ENCODE data around the gene SCAF1. TPM values are rescaled to one million over a fixed set of nuclear protein-coding genes. Genes with fewer than 3 reads are reported as not detected.

SCAF1 gene, protein sequence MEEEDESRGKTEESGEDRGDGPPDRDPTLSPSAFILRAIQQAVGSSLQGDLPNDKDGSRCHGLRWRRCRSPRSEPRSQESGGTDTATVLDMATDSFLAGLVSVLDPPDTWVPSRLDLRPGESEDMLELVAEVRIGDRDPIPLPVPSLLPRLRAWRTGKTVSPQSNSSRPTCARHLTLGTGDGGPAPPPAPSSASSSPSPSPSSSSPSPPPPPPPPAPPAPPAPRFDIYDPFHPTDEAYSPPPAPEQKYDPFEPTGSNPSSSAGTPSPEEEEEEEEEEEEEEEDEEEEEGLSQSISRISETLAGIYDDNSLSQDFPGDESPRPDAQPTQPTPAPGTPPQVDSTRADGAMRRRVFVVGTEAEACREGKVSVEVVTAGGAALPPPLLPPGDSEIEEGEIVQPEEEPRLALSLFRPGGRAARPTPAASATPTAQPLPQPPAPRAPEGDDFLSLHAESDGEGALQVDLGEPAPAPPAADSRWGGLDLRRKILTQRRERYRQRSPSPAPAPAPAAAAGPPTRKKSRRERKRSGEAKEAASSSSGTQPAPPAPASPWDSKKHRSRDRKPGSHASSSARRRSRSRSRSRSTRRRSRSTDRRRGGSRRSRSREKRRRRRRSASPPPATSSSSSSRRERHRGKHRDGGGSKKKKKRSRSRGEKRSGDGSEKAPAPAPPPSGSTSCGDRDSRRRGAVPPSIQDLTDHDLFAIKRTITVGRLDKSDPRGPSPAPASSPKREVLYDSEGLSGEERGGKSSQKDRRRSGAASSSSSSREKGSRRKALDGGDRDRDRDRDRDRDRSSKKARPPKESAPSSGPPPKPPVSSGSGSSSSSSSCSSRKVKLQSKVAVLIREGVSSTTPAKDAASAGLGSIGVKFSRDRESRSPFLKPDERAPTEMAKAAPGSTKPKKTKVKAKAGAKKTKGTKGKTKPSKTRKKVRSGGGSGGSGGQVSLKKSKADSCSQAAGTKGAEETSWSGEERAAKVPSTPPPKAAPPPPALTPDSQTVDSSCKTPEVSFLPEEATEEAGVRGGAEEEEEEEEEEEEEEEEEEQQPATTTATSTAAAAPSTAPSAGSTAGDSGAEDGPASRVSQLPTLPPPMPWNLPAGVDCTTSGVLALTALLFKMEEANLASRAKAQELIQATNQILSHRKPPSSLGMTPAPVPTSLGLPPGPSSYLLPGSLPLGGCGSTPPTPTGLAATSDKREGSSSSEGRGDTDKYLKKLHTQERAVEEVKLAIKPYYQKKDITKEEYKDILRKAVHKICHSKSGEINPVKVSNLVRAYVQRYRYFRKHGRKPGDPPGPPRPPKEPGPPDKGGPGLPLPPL
- 17.2 and 18.6 TPM in 2 replicates for total RNA-seq (2013; cell fraction: nucleolus; rRNA removed)
- total RNA-seq (2014; rRNA removed) = 5.7 and 6.4 TPM in 2 replicates
- total RNA-seq (2014; rRNA removed; fragmentation: Illumina TruSeq; extraction: Trizol) = 2.5 and 3.5 TPM in 2 replicates
- 66.9 and 77.0 TPM in 2 replicates for total RNA-seq (2021)
- polyA plus RNA-seq (2011; ENCODE audit: low read depth) = 8.9 TPM
- 1.3 and 2.1 TPM in 2 replicates for polyA plus RNA-seq (2011; rRNA removed)
- polyA plus RNA-seq (2011; cell fraction: cytosol; rRNA removed) = 5.1 and 5.9 TPM in 2 replicates
- polyA plus RNA-seq (2011; cell fraction: nucleus; rRNA removed) = 21.9 and 33.3 TPM in 2 replicates
- polyA plus RNA-seq (2012) = 24.6 and 26.6 TPM in 2 replicates
- 0.40 and 4.2 TPM in 2 replicates for polyA plus RNA-seq (2014; fragmentation: Illumina TruSeq; extraction: Trizol)
- under 1 TPM; 0.18 to 0.24 TPM for polyA plus RNA-seq (2014; fragmentation: Nextera tagmentation; extraction: Ambion mirVana)
- polyA plus RNA-seq (2014; rRNA removed) = 12.2 and 18.5 TPM in 2 replicates
- polyA plus RNA-seq (2016; fragmentation: Nextera tagmentation; extraction: Ambion mirVana) = 1 to 10 TPM; 7.1 to 9.3 TPM
- 1.0 and 4.3 TPM in 2 replicates for polyA minus RNA-seq (2011; rRNA and poly(A)+ RNA removed)
- 4.6 and 5.6 TPM in 2 replicates for polyA minus RNA-seq (2011; cell fraction: cytosol; rRNA and poly(A)+ RNA removed)
- polyA minus RNA-seq (2011; cell fraction: nucleus; rRNA and poly(A)+ RNA removed) = 2.2 and 3.4 TPM in 2 replicates
- Bru-seq, nascent RNA = percentile 73 among the genes with signal in this experiment
- percentile 80 among the genes with signal in this experiment for BruChase-seq, experiment 1, labeled RNA remaining after a 6-hour chase
- BruChase-seq, experiment 2, labeled RNA remaining after a 2-hour chase = percentile 77 among the genes with signal in this experiment
- long read RNA-seq, experiment 1, partial matches to known transcripts = 1 of 1 reads
- long read RNA-seq, experiment 1, other reads (novel, unspliced or antisense) = 0 of 1 reads
- long read RNA-seq, experiment 2 = 0 reads

DNA sequence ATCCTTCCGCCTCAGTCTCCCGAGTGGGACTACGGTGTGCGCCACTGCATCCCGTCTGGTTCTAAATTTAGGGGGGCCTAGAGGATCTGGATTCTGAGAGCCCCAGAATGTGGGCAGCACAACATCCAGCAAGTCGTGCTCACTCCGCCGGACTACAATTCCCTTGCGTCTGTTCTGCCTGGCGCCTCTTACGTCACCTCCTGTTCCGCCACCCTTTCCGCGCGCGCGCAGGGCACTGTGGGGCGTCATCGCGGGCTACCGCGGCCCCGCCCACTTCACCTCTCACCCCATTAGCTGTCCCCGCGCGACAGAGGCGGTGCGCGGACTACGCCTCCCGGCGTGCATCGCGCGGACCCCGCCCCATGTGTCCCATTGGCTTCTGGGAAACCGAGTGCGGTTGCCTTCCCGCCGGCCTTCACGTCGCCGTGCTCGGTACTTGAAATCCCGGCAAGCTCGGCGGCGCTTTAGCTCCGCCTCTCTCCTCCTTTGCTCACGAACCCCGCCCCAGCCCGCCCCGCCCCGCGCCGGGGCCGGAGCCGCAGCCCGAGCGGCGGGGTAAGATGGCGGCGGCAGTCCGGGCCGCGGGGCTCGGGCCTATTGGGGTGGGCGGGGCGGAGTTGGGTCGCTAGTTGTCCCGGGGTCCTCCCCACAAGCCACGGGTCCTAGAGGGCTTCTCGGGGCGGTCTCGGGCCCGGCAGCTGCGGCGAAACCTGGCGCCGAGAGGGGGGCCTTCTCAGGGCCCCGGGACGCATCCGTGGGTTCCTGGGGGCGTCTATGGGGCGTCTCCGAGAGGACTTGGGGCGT, at the start of gene SCAF1:
TSS of gene SCAF1 (plus strand) at position 522 of the 804 bp plus-strand sequence. CDS start 2,818 bp downstream, outside the sequence.
- peaks cover 0 to 5% of the 10 kb centered on the region in 2 experiments; a peak in 3 of 4 replicates for H3K36me3 ChIP-seq (ENCODE audit: control insufficient read depth in 2 of 2, insufficient read depth in 2 of 2, low read length in 1 of 2)
- ChIA-PET POLR2A (interaction anchor here (0.8 to 6.5 kb wide), 11 partner anchors 13 to 287 kb away, joined by 3 to 200 read pairs (median 6); partner anchors contain the start of genes AP2A1, ATF5, BCL2L12 and IRF3), SMC1A (ENCODE audit: uncharacterized antibody, unreplicated experiment) (interaction anchor here (0.8 to 1.5 kb wide), 3 partner anchors 34 to 72 kb away, joined by 3 to 7 read pairs (median 5); partner anchors contain the start of genes NOSIP and PRRG2), RAD21 (ENCODE audit: unreplicated experiment) (interaction anchor here (0.7 to 5.1 kb wide), 9 partner anchors 22 to 649 kb away, joined by 3 to 131 read pairs (median 3); partner anchors contain the start of genes AP2A1, BCL2L12, GYS1 and IRF3), CTCF (interaction anchor here (0.6 to 5.1 kb wide), 7 partner anchors 23 to 95 kb away, joined by 3 to 130 read pairs (median 9); partner anchors contain the start of genes BCL2L12, IRF3, NOSIP and PRMT1)
- BruUV-seq (replicated peaks) = no TSS peak
- peaks cover 36% of the 10 kb centered on the region for H3K79me2 ChIP-seq (ENCODE audit: control insufficient read depth, insufficient read depth, low read length)
- H3K27me3 ChIP-seq (replicated peaks in 1 of 2; ENCODE audit: control insufficient read depth in 2 of 2, insufficient read depth in 2 of 2, low read length in 1 of 2) = no peaks in the 10 kb centered on the region
- H4K20me1 ChIP-seq (ENCODE audit: control insufficient read depth, insufficient read depth) = no peaks in the 10 kb centered on the region
- ATAC-seq = peak; percentile 76
- H3K9ac ChIP-seq (ENCODE audit: control insufficient read depth, insufficient read depth, low read length) = peak within 1 kb of the TSS; percentile 98
- WGBS (ENCODE audit: insufficient coverage, insufficient replicate concordance, low lambda C conversion rate, missing lambda C conversion rate) = under 1% methylated on average over 66 of the region's 87 CpGs
- peak; percentile 100 for FAIRE-seq
- intact Hi-C loops (cut with micrococcal nuclease; ENCODE audit: unreplicated experiment) = loop anchor here (2.0 to 5.0 kb wide), 3 partner anchors 23 to 145 kb away; partner anchors contain the start of genes BCL2L12, IRF3, PRR12 and RPS11
- peak within 1 kb of the TSS; percentile 57 for H2AFZ ChIP-seq (ENCODE audit: control insufficient read depth, low read depth, low read length)
- H3K27ac ChIP-seq (ENCODE audit: control insufficient read depth, insufficient read depth) = peak within 1 kb of the TSS; percentile 98
- H3K4me2 ChIP-seq (ENCODE audit: control insufficient read depth, insufficient read depth) = peak within 1 kb of the TSS; percentile 90
- H3K4me3 ChIP-seq = peak within 1 kb of the TSS; percentile 86
- in situ Hi-C loops (cut with MboI) = no loop called here
- peaks cover 18% of the 10 kb centered on the region for H3K4me1 ChIP-seq (ENCODE audit: control insufficient read depth, insufficient read depth, low read length)
- DNase-seq (ENCODE audit: low read depth, low spot score) = peak; percentile 97
- no peaks in the 10 kb centered on the region for H3K9me3 ChIP-seq (replicated peaks; ENCODE audit: control insufficient read depth, insufficient read depth, low read length)
- TF ChIP-seq SRF (IDR thresholded peaks at IDR 0.05; ENCODE audit: low read depth in 2 of 2, low read length in 2 of 2) = peak in 1 of 2 experiments; percentile 61; a peak in 1 of 4 replicates
- TF ChIP-seq FOXM1 (IDR thresholded peaks at IDR 0.05; ENCODE audit: low read depth, low read length) = no peak
- TF ChIP-seq, protein P1, sequence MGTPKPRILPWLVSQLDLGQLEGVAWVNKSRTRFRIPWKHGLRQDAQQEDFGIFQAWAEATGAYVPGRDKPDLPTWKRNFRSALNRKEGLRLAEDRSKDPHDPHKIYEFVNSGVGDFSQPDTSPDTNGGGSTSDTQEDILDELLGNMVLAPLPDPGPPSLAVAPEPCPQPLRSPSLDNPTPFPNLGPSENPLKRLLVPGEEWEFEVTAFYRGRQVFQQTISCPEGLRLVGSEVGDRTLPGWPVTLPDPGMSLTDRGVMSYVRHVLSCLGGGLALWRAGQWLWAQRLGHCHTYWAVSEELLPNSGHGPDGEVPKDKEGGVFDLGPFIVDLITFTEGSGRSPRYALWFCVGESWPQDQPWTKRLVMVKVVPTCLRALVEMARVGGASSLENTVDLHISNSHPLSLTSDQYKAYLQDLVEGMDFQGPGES (IDR thresholded peaks at IDR 0.05) = no peak; the same call in 1 of the 2 replicates
- no peak for TF ChIP-seq HDAC6 (IDR thresholded peaks at IDR 0.05; ENCODE audit: unreplicated experiment)
- TF ChIP-seq, protein P2, sequence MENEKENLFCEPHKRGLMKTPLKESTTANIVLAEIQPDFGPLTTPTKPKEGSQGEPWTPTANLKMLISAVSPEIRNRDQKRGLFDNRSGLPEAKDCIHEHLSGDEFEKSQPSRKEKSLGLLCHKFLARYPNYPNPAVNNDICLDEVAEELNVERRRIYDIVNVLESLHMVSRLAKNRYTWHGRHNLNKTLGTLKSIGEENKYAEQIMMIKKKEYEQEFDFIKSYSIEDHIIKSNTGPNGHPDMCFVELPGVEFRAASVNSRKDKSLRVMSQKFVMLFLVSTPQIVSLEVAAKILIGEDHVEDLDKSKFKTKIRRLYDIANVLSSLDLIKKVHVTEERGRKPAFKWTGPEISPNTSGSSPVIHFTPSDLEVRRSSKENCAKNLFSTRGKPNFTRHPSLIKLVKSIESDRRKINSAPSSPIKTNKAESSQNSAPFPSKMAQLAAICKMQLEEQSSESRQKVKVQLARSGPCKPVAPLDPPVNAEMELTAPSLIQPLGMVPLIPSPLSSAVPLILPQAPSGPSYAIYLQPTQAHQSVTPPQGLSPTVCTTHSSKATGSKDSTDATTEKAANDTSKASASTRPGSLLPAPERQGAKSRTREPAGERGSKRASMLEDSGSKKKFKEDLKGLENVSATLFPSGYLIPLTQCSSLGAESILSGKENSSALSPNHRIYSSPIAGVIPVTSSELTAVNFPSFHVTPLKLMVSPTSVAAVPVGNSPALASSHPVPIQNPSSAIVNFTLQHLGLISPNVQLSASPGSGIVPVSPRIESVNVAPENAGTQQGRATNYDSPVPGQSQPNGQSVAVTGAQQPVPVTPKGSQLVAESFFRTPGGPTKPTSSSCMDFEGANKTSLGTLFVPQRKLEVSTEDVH (IDR thresholded peaks at IDR 0.05; ENCODE audit: low read depth, partially characterized antibody) = peak; percentile 67
- TF ChIP-seq MTA2 (IDR thresholded peaks at IDR 0.05; ENCODE audit: low read depth) = peak; percentile 37; the same call in 1 of the 2 replicates
- TF ChIP-seq IRF4 (IDR thresholded peaks at IDR 0.05; ENCODE audit: low read depth, low read length) = no peak
- TF ChIP-seq CHD1 (IDR thresholded peaks at IDR 0.05; ENCODE audit: low read depth, low read length) = no peak
- TF ChIP-seq PML (IDR thresholded peaks at IDR 0.05; ENCODE audit: low read length) = no peak
